HG02571 (cell line): Measurements from ENCODE around the gene NPHP4.
"Not testable (repeated sequence)": the region's sequence is repeated elsewhere in the genome, so short reads cannot be mapped to it uniquely, and the experiment has no call there.

Experiments
- ATAC-seq: cut with Tn5 transposase; IDR thresholded peaks from one replicate; pipeline ENCODE4 v1.9.1; 2021; ENCODE audit warnings: mild to moderate bottlenecking, moderate library complexity; ENCODE audit not compliant: unreplicated experiment

The NPHP4 gene

GRCh38 chr1:5861871-5862825 is 130.1 kb downstream of the NPHP4 start:
- no peak for ATAC-seq

DNA sequence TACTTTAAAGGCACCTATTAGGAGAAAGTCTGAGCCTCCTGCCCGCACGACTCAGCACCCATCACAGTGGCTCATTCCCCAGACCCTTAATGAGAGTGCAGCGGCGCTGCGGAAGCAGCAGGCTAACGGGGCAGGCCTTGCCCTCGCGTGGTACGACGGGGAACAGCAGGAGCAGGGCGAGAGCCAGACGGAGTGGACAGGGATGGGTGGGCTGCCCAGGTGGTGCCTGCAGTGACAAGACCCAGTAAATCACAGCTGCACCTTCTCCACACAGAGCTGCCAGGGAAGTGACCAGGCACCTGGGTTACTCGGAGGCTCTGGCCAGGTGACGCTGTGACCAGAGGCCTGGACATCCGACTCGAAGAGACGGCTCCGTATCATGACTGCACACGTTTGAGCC is 131.9 kb downstream of the NPHP4 start:
- ATAC-seq = no peak

- ATAC-seq = no peak
These were observed 132.5 kb downstream of the NPHP4 start for GRCh38 chr1:5859766-5860165.

DNA sequence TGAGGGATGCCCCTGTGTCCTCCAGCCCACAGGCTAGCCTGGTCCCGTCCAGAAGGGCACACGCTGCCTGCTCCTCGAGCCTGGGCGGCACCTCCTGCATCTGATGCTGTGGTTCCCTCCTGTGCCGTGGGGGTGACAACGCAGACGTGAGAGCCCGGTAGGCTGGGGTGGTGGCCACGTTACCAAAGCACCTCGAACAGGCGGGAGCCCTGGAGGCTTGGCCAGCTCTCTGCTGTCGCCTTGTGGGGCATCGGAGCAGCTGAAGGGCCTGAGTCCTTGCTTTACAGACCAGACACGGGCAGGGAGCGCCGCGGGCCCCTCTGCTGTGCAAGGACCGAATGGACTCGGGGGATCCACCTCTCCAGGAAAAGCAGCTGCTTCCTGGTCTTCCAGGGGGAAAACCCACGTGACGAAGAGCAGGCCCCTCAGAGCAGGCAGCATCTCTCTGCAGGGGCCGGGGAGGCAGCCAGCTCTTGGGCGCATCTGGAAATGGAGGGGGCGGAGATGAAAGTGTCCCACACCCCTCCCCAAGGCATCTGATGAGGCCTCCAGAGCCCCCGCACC is 133.3 kb downstream of the NPHP4 start:
- ATAC-seq = no peak

GRCh38 chr1:5858246-5858645 is 134.0 kb downstream of the NPHP4 start:
- ATAC-seq = no peak

DNA sequence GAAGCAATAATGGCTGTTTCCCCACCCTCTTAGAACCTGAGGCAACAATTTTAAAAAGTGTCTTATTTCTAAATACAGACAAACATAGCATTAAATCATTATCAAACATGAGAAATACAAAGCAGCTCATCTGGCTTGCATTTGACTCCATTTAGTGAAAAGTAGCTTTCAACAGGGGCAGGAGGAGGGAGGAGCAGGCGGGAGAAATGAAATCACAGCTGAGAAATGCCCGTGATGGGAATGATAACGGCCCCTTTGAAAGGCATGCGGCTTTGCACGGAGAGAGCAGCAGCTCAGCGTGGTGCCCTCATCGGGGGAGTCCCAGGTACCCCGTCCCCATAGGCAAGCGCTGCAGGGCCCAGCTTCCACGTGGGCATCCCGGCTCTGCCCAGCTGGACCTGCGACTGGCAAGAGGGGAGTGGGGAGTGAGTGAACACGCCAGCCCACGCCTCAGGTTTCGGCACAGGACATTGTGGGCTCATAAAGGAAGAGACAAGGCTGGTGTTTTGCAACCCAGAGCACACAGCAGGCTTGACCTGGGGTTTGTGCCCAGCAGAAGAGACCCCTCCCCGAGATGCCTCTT is 134.6 kb downstream of the NPHP4 start:
- ATAC-seq = no peak

DNA sequence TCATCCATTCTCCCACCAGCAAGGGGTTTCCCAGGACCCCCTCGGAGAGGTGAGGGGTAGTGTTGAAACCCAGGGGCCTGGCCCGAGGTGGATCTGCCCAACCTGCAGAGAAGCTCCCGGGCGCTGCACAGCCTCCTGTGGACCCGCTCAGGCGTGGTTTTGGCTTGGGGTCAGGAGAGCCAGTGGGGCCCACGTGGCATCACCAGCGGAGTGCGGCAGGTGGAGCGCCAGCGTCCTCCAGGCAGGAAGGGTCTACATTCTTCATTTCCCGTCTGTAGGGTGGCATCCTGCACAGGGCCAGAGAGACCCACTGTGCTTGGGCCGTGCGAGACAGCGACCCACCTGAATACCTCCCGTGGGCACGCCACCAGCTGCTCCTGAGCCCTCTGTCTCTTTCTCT is 135.2 kb downstream of the NPHP4 start:
- no peak for ATAC-seq

GRCh38 chr1:5856246-5856815 is 135.9 kb downstream of the NPHP4 start:
- ATAC-seq = no peak

DNA sequence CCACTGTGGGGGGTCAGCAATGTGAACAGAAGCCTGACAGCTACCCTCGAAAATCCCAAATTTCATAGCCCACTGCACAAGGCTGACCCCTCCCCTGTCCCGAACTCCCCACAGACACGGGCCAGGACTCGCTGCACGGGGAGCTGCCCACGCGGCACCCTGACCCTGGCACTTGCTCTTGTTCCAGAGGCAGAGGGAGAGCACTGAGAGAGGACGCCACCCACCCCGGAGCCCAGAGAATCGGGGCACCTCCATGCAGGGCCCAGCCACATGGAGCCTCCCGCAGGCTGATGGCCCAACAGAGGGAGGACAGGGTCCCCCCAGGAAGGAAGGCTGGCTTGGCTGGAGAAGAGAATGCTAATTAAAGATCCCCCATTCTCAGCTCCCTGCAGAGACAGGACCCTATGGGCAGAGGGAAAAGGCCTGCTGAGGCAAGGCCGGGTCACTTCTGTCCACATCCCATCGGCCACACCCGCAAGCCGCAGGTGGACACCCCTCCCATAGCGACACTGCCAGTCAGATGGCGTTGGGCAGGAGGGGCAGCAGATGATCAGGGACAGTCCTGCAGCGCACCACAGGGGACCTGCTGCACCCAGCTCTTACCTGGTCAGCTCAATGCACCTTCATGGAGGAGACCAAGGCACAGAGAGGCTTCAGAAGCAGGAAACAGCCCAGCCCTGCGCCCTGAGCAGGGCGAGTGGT is 136.9 kb downstream of the NPHP4 start:
- no peak for ATAC-seq

DNA sequence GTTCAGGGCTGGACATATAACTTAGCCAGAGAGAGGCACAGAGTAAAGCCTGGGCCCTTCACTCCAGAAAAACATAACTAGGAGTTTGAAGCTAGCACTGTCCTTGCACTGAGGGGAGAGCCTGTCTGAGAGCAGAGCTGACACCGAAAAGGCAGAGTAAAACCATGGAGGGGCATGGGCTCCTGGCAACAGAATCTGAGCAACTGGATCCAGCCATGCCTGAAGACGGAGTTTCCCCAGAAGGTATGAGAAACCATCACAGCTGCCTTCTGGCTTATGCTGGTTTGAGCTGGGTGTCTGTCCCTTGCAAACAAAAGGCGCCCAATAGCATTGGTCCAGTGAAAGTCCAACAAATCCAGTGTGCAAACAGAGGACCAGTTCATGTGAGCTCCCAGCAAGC is 137.5 kb downstream of the NPHP4 start:
- ATAC-seq = no peak

DNA sequence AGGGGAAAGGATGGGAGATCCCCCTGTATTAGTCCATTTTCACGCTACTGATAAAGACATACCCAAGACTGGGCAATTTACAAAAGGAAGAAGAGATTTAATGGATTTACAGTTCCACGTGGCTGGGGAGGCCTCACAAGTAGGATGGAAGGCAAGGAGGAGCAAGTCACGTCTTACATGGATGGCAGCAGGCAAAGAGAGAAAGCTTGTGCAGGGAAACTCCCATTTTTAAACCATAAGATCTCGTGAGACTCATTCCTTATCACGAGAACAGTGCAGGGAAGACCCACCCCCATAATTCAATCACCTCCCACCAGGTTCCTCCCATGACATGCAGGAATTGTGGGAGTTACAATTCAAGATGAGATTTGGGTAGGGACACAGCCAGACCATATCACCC is 138.4 kb downstream of the NPHP4 start:
- ATAC-seq = not testable (repeated sequence)

DNA sequence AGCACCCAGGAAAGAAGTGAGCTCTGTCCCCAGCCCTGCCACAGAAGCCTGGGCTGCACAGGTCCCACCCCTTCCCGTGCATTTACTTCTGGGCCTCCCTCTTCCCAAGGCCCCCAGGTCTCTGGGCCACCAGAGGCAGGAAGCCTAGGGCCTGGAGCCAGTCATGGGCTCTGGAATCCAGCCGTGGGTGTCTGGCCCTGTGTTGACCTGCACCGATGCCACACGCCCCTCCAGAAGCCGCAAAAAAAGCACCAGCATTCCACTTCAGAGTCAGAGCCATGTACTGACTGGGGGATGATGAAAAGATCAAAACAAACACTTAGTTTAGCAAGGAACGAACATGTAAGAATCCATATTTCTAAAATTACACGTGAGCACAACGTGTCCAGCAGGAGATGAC is 141.7 kb downstream of the NPHP4 start:
- ATAC-seq = no peak

DNA sequence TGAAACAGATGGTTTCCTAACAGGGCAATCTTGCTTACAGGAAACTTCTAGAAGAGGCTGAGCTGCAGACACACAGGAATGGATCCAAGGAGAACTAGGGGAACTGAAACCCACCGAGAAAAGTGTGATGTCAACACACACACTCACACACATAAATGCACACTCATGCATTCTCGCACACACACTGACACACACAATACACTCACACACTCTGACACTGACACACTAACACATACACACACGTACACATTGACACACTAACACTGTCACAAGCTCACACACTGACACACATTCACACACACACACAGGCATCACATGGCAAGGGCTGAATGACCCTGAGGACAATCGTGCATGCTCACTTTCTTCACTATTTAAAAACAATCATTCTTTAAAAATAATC is 142.7 kb downstream of the NPHP4 start:
- ATAC-seq = no peak

DNA sequence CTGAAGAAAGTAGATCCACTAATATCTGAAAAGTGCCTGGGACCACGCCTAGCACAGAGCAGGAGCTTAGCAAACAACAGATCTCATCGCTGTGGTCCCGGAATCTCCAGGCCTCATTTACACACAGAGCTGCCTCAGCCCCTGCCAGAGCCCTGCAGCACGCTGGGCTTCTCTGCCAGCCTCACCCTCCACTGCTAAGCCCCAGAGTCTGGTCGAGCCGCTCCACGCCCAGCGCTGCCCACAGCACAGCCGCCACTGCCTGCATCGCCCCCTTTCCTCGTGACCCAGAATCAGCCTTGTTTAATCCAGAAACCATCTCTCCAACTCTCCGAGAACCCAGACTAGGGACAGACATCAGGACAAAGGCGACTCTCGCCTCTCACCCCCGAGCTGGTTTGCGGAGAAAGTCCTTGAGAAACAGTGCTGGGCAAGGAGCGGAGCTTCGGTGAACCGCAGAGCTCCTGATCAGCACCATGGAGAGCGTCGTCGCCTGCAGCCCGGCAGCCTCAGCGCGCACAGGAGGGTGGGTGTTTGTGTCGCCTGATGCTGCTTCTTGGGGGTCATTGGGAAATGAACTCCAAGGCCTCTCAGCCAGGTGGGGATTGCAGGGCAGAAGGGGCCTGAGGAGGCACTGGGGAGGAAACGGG is 145.1 kb downstream of the NPHP4 start:
- no peak for ATAC-seq

GRCh38 chr1:5845376-5845775 is 146.8 kb downstream of the NPHP4 start:
- ATAC-seq = no peak

GRCh38 chr1:5844442-5844841 is 147.8 kb downstream of the NPHP4 start:
- ATAC-seq = no peak

- ATAC-seq = no peak
These were observed 148.6 kb downstream of the NPHP4 start for GRCh38 chr1:5843521-5844096.

GRCh38 chr1:5842679-5843078 is 149.5 kb downstream of the NPHP4 start:
- no peak for ATAC-seq

DNA sequence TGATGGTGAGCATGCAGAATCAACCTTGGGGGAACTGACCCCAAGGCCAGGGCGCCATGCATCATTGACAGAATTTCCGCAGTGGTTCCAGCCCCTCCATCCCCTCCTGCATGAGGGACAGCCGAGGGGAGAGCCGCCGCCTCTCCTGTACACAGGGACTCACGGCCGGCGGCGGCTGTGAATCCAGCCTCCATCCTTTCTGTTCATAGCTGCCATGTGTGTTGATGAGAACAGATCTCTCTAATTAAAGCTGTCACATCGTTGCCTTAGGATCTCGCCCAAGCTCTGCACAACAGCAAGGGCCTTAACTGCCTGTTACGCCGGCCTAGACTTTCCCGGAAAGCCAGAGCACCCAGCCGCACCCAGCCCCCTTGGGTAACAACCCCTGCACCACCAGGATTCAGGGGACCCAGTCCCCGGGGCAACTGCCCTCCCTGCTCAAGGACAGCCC is 151.6 kb downstream of the NPHP4 start:
- no peak for ATAC-seq

DNA sequence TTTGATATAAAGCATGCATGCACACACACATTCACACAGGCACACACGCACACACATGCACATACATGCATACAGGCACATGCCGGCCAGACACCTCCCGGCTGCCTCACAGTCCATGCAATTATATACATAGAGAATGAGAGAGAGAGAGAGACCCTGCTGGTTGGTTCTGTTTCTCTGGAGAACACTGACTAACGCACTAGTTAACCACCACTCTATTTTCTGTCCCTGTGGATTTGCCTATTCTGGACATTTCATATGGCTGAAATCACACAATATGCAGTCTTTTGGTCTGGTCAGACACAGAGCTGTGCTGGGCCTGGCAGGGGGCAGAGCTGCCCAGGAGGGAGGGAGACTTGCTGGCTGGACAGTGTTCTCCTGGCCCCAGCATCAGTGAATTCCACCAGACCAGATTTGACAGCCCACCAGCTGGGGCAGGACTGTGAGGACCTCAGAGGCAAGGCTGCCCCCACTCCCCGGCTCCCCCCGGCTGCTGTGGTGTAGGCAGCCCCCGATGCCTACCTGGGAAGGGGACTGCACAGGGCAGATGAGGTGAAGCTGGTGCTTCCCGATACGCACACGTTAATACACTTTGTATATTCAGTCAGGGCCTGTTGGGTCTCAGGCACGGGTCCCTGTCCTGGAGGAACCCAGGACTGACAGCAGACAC is 152.2 kb downstream of the NPHP4 start:
- ATAC-seq = no peak
